Stomach (tissue), 9 donors: ENCODE measurements around the gene TANC1. TPM values are rescaled to one million over a fixed set of nuclear protein-coding genes. Genes with fewer than 3 reads are reported as not detected.

Source experiments
- DNase-seq, 2 donors: peaks; one replicate each; pipeline versions ENCODE4 v3.0.0 to v3.0.0-alpha.2; 2013 to 2019
- H3K27ac ChIP-seq, 5 donors: fragments of 200-600 bp in 4 of 5; sonication (generic) in 4 of 5; one replicate each; pipeline ENCODE4 v1.5.1; 2013 to 2019; ENCODE audit warnings: mild to moderate bottlenecking in 1 of 5, moderate library complexity in 1 of 5
- H3K27me3 ChIP-seq, 3 donors: fragments of 200-600 bp; sonication (generic); one replicate each; pipeline ENCODE4 v1.5.1; 2017 to 2019; ENCODE audit warnings: mixed run types in 1 of 3
- H3K36me3 ChIP-seq, 4 donors: fragments of 200-600 bp; sonication (generic); 1 replicate in 3 of 4; 2 replicates in 1 of 4; pipeline ENCODE4 v1.5.1; 2016 to 2019
- H3K4me1 ChIP-seq, 4 donors: fragments of 200-600 bp; sonication (generic); one replicate each; pipeline ENCODE4 v1.5.1; 2016 to 2019
- H3K4me3 ChIP-seq, 4 donors: fragments of 200-600 bp; sonication (generic) in 3 of 4; one replicate each; pipeline ENCODE4 v1.5.1; 2016 to 2019; ENCODE audit warnings: mild to moderate bottlenecking in 1 of 4
- H3K9me3 ChIP-seq, 4 donors: fragments of 200-600 bp; sonication (generic); one replicate each; pipeline ENCODE4 v1.5.1; 2016 to 2019
- CTCF ChIP-seq, 7 experiments: fragments of 450-650 bp in 4 of 7; fragments of 200-600 bp in 3 of 7; sonication (generic) in 3 of 7; IDR thresholded peaks; one replicate each; pipeline ENCODE4 v1.5.1; 2016 to 2019; ENCODE audit warnings: antibody characterized with exemption in 7 of 7, control low read depth in 2 of 7, mild to moderate bottlenecking in 1 of 7
- EP300 ChIP-seq: sonication (generic); formaldehyde crosslinking; IDR thresholded peaks from one replicate; pipeline ENCODE4 v1.6.1; 2017; ENCODE audit warnings: antibody characterized with exemption
- POLR2A ChIP-seq, 4 donors: fragments of 450-650 bp; IDR thresholded peaks; one replicate each; pipeline ENCODE4 v1.6.1; 2016; ENCODE audit warnings: antibody characterized with exemption in 4 of 4, control low read depth in 2 of 4, mild to moderate bottlenecking in 1 of 4, moderate library complexity in 1 of 4
- POLR2AphosphoS5 ChIP-seq, 3 donors: sonication (generic); formaldehyde crosslinking; IDR thresholded peaks; one replicate each; pipeline ENCODE4 v1.6.1; 2016; ENCODE audit warnings: antibody characterized with exemption in 3 of 3
- WGBS, 5 donors: extraction: QIAGEN DNeasy Blood & Tissue Kit in 3 of 5; methylation state at CpG; one replicate each; pipeline versions ENCODE4 v1.1.5 to v1.1.7; 2013 to 2018; 5-methylcytosine and 5-hydroxymethylcytosine counted together
- intact Hi-C: fragments of 100-400 bp; cut with DNase I; formaldehyde crosslinking; loops from one replicate; pipeline ENCODE4 v1.15.1; 2023; ENCODE audit warnings: low total_unique reads
- polyA plus RNA-seq, 3 donors: library from polyadenylated mRNA; stranded (reverse); fragments of 200-250 nt; gene quantifications; one replicate each; pipeline ENCODE4 v1.2.3, GENCODE V29; 2013
- total RNA-seq, 5 donors: library from RNA; depleted of rRNA; stranded (reverse); fragments of >200 nt; gene quantifications; one replicate each; pipeline versions ENCODE4 v1.1.0 to v1.2.3, GENCODE V29; 2014 to 2016
- donor health status: healthy with polysubstance abuse.
- donor health status: Bipolar disorder and iron deficiency.
- donor health status: healthy.

Gene TANC1
- total and polyA plus RNA-seq, 8 donors = 4.9 to 59.7 (median 37.7) TPM

- Histone ChIP-seq H3K27ac (peak overlapping the region; percentile 88 to 99 (median 91)), H3K4me3 (peak overlapping the region; percentile 62 to 85 (median 74)), H3K36me3 (no peaks in the 10 kb centered on the region), H3K4me1 (peaks cover 20 to 32% (median 29%) of the 10 kb centered on the region in 4 donors), H3K9me3 (no peaks in the 10 kb centered on the region), H3K27me3 (peaks cover 0 to 15% (median 0%) of the 10 kb centered on the region in 3 donors)
- intact Hi-C loops = no loop called here
- no peak for DNase-seq
- 50 to 59% (median 58%) methylated on average over 12 of the region's 12 CpGs for WGBS, 5 donors
- TF ChIP-seq CTCF (IDR thresholded peaks at IDR 0.05) = no peak
- TF ChIP-seq EP300 = no peak
- TF ChIP-seq POLR2AphosphoS5 (IDR thresholded peaks at IDR 0.05) = no peak
- no peak for TF ChIP-seq POLR2A (IDR thresholded peaks at IDR 0.05)
These were observed 1.2 kb upstream of the TANC1 start for GRCh38 chr2:158967114-158967730.

GRCh38 chr2:158967731-158968395 lies 577 bp upstream of the TANC1 start:
- peak; percentile 40 to 83 for DNase-seq
- H3K4me3 ChIP-seq = peak overlapping the region; percentile 62 to 85 (median 74)
- H3K36me3 ChIP-seq = no peaks in the 10 kb centered on the region
- no peaks in the 10 kb centered on the region for H3K9me3 ChIP-seq
- H3K4me1 ChIP-seq = peaks cover 21 to 38% (median 35%) of the 10 kb centered on the region in 4 donors
- TF ChIP-seq POLR2A (IDR thresholded peaks at IDR 0.05) = no peak
- TF ChIP-seq POLR2AphosphoS5 (IDR thresholded peaks at IDR 0.05) = peak in 1 of 3 donors; percentile 34
- intact Hi-C loops = no loop called here
- WGBS, 5 donors = 3 to 8% (median 5%) methylated on average over 31 of the region's 31 CpGs
- peaks cover 0 to 15% (median 0%) of the 10 kb centered on the region in 3 donors for H3K27me3 ChIP-seq
- H3K27ac ChIP-seq = peak overlapping the region; percentile 88 to 99 (median 91)

- Histone ChIP-seq H3K9me3 (no peaks in the 10 kb centered on the region), H3K4me1 (peaks cover 21 to 52% (median 43%) of the 10 kb centered on the region in 4 donors), H3K27me3 (peaks cover 0 to 15% (median 0%) of the 10 kb centered on the region in 3 donors), H3K4me3 (peak overlapping the region; percentile 62 to 85 (median 74)), H3K27ac (peak overlapping the region; percentile 88 to 99 (median 91)), H3K36me3 (no peaks in the 10 kb centered on the region)
- DNase-seq = no peak
- 0 to 2% (median 0%) methylated on average over 10 to 36 of the region's 36 CpGs for WGBS, 5 donors
- no peak for TF ChIP-seq CTCF (IDR thresholded peaks at IDR 0.05)
- TF ChIP-seq POLR2AphosphoS5 (IDR thresholded peaks at IDR 0.05) = no peak
- TF ChIP-seq POLR2A (IDR thresholded peaks at IDR 0.05) = no peak
- no peak for TF ChIP-seq EP300
- intact Hi-C loops = no loop called here
These were observed 798 bp downstream of the TANC1 start for GRCh38 chr2:158969162-158969714.

- peak; percentile 63 to 75 for DNase-seq
- Histone ChIP-seq H3K27ac (peak overlapping the region; percentile 88 to 99 (median 91)), H3K4me1 (peaks cover 21 to 54% (median 43%) of the 10 kb centered on the region in 4 donors), H3K27me3 (peaks cover 0 to 15% (median 0%) of the 10 kb centered on the region in 3 donors), H3K4me3 (peak overlapping the region; percentile 62 to 85 (median 74)), H3K36me3 (no peaks in the 10 kb centered on the region), H3K9me3 (no peaks in the 10 kb centered on the region)
- TF ChIP-seq POLR2AphosphoS5 (IDR thresholded peaks at IDR 0.05) (peak in 1 of 3 donors; percentile 3), CTCF (IDR thresholded peaks at IDR 0.05) (no peak)
- WGBS, 5 donors = 0 to 2% (median 1%) methylated on average over 22 to 25 of the region's 25 CpGs
- intact Hi-C loops = no loop called here
These were observed 1.3 kb downstream of the TANC1 start for GRCh38 chr2:158969715-158970240.
